COLO829 (cell line): ENCODE measurements around the gene KNDC1.
"Not testable (repeated sequence)": the region's sequence is repeated elsewhere in the genome, so short reads cannot be mapped to it uniquely, and the experiment has no call there.

Source experiments
- DNase-seq: peaks from one replicate; pipeline ENCODE4 v3.0.0; 2012; ENCODE audit warnings: low spot score

The KNDC1 gene

GRCh38 chr10:133124357-133125211 lies 35.4 kb upstream of the KNDC1 start:
- no peak for DNase-seq

- DNase-seq, result no peak
Measured at GRCh38 chr10:133125901-133126300, 34.1 kb upstream of the KNDC1 start.

GRCh38 chr10:133126431-133127290 lies 33.4 kb upstream of the KNDC1 start:
- no peak for DNase-seq

DNA sequence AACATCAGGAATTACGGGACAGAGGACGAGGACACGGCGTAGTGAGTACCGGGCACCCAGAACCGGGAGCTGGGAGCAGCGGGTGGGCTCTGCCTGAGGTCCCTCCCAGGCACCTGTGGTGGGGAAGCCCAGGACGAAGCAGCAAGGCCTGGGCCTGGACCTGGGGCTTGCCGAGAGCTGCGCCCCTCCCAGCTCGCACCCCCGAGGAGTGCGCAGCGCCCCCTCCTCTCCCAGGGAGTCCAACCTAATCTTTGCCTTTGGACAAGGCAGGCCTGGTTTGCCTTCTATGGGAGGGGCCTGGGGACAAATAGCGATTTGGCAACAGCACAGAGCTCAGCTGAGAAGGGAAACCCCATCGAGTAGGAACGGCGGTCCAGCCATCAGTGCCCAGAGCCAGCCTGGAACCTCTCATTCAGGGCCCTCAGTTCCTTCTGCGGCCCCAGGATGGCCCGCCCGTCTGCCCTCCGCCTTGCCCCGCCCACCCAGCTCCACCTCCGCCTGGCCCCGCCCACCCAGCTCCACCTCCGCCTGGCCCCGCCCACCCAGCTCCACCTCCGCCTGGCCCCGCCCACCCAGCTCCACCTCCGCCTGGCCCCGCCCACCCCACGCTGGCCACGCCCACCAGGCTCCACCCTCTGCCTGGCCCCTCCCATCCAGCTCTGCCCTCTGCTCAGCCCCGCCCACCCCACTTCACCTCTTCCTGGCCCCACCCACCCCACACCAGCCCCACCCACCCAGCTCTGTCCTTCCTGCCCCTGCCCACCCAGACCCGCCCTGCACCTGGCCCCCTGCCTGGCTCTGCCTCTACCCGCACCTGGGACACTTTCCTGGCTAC lies 32.5 kb upstream of the KNDC1 start:
- DNase-seq, result peak; percentile 25

DNA sequence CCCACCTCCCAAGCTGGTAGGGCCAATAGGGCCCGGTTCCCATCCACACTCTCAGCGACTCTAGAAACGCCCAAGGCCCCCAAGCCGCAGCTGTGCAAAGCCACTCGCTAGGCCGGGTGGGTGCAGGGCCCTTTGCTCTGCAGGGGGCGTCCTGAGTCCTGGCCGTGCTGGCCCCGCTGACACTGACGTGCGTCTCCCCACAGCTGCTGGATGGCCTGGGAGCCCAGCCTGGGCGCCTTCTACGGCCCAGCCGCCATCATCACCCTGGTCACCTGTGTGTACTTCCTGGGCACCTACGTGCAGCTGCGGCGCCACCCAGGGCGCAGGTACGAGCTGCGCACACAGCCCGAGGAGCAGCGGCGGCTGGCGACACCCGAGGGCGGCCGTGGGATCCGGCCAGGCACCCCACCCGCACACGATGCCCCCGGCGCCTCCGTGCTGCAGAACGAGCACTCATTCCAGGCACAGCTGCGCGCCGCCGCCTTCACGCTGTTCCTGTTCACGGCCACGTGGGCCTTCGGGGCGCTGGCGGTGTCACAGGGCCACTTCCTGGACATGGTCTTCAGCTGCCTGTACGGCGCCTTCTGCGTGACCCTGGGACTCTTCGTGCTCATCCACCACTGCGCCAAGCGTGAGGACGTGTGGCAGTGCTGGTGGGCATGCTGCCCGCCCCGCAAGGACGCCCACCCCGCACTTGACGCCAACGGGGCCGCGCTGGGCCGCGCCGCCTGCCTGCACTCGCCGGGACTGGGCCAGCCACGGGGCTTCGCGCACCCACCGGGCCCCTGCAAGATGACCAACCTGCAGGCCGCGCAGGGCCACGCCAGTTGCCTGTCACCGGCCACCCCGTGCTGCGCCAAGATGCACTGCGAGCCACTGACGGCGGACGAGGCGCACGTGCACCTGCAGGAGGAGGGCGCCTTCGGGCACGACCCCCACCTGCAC lies 31.6 kb upstream of the KNDC1 start:
- DNase-seq, result no peak

DNA sequence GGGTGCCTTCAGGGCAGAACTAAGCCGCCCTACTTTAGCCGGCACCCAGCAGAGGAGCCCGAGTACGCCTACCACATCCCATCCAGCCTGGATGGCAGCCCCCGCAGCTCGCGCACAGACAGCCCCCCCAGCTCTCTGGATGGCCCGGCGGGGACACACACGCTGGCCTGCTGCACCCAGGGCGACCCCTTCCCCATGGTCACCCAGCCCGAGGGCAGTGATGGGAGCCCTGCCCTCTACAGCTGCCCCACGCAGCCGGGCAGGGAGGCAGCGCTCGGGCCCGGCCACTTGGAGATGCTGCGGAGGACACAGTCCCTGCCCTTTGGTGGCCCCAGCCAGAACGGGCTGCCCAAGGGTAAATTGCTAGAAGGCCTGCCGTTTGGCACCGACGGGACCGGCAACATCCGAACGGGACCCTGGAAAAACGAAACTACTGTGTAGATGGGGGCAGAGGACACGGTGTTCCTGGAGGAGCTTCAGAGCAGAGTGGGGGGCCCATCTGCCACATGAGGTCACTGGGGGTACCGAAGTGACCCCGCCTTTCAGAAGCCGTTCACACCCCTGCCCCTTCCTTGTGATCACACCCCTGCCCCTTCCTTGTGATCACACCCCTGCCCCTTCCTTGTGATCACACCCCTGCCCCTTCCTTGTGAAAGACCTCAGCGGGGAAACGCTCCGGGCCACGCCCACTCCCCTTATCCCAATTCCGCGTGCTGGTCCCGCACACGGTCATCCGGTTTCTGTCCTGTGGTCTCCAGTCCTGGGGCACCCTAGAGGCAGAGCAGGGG lies 30.8 kb upstream of the KNDC1 start:
- no peak for DNase-seq

- DNase-seq, result no peak
Measured at GRCh38 chr10:133129859-133130495, 30.0 kb upstream of the KNDC1 start.

DNA sequence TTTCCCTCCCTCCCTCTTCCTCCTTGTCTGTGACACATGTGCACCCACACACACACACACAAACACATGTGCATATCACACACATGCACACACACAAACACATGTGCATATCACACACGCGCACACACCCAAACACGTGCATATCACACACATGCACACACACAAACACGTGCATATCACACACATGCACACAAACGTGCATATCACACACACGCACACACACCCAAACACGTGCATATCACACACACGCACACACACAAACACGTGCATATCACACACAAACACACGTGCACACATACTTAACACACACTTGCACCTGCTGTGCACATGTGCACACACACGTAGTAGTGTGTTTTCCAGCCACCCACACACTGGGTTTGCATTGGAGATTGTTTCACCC lies 29.4 kb upstream of the KNDC1 start:
- DNase-seq, result no peak

- DNase-seq, result no peak
Measured at GRCh38 chr10:133131053-133131452, 29.0 kb upstream of the KNDC1 start.

GRCh38 chr10:133131734-133132472 lies 28.1 kb upstream of the KNDC1 start:
- no peak for DNase-seq

DNA sequence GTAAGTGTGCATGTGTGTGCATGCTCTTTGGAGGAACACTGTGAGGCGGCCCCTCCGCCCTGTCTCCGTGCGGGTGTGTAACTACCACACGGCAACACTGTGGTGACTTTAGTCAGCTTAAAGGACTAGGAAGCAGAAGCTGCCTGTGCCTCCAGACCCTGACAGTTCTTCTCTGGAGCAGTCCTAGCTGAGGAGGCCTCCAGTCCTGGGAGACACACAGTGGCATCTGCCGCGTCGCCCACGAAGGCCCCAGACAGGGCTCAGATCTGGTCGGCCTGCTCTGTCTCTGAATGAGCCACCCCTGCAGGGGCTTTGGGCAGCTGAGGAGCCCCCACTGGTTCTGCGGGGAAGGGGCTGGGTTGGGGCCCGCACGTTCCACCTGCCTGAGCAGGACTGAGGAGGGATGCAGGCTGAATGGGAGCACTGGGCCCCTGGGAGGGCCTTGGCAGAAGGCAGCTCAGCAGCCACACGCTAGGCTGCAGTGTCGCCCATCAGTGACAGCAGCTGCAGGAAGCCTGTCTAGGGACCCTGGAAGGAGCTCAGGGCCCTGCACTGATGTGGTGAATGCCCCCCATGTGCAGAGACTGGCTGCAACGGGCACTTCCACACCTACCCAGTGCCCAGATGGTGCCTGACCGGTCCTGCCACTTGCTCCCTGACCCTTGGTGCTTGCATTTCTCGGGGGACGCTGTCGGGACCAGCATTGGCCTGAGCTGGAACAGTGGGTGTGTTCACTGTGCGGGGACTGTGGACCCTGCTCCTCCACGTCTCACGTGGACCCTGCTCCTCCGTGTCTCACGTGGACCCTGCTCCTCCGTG lies 27.3 kb upstream of the KNDC1 start:
- DNase-seq, result no peak

DNA sequence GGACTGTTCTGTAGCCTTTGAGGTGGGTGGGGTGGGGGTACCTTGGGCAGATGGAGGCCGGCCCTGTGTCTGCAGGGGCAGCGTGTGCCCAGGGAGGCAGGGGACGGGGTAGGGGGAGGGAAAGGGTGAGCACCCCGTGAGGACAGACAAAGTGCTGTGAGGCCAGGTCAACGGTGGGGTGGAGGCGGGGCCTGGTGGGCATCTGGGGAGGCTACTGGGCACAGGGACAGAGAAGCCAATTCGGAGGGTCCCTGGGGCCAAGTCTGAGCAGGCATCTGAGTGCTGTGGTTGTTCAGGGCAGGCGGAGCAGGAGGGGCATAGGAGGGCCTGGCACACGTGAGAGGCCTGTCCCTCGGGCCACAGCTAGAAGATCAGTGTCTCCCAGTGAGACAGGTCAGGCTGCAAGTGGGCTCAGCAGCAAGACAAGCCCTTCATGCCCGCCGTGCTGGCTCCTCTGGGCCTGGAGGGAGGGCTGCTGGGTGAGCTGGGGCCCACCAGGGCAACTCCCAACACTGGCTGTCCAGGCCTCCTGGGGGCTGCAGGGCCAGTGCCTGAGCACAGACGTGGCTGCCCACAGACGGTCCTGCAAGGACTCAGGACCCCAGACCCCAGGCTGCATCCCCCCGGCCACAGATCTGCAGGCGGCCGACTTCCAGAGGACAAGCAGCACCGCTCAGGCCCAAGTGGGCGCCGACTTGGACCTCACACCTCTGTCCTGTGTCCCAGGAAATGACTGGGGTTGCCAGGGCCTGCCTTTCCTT lies 26.4 kb upstream of the KNDC1 start:
- no peak for DNase-seq

GRCh38 chr10:133134411-133135115 lies 25.5 kb upstream of the KNDC1 start:
- DNase-seq, result no peak

- DNase-seq, result no peak
Measured at GRCh38 chr10:133135116-133135465, 24.9 kb upstream of the KNDC1 start.

GRCh38 chr10:133137486-133138145 lies 22.4 kb upstream of the KNDC1 start:
- DNase-seq, result not testable (repeated sequence)

DNA sequence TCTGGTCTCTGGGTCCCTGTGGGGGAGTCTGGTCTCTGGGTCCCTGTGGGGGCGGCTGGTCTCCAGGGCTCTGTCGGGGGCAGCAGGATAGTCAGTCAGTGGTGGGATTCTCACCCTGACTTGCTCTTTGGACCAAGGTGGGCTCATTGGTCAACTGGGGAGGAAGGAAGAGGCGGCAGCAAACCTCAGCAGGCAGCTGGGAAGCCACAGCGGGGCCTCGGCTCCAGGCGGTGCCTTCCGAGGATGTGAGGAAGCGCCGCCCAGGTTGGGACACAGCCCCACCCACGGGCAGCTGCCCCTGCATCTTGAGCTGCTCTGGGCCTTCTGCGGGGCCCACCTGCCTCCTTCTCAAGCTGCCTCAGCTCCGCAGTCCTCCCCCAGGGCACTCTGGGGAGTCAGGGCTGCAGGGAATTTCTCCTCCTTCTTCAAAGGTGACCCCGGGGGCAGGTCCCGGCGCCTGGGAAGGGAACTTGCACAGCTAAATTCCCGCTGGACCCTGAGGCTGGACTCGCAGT lies 20.4 kb upstream of the KNDC1 start:
- DNase-seq, result no peak
